Small intestine (tissue), 7 donors: ENCODE measurements around the gene CASD1. TPM values are rescaled to one million over a fixed set of nuclear protein-coding genes. Genes with fewer than 3 reads are reported as not detected.

Experiments used
- DNase-seq, 2 donors: peaks; one replicate each; pipeline versions ENCODE4 v3.0.0 to v3.0.0-alpha.2; 2013
- FAIRE-seq: peaks from 2 replicates; lab custom pipeline; 2012; peaks lifted over from hg19 to GRCh38; lab: Jason Lieb, UNC
- H3K27ac ChIP-seq, 3 donors: one replicate each; pipeline ENCODE4 v1.5.1; 2013; ENCODE audit warnings: low read length in 2 of 3, mild to moderate bottlenecking in 2 of 3, control low read depth in 1 of 3, inconsistent platforms in 1 of 3, low read depth in 1 of 3, moderate library complexity in 1 of 3
- H3K27me3 ChIP-seq, 3 donors: one replicate each; pipeline ENCODE4 v1.6.1; 2013; ENCODE audit warnings: low read length in 3 of 3, inconsistent platforms in 1 of 3; ENCODE audit not compliant: control insufficient read depth in 3 of 3, insufficient read depth in 3 of 3
- H3K36me3 ChIP-seq, 3 donors: one replicate each; pipeline ENCODE4 v1.6.1; 2013; ENCODE audit warnings: low read length in 3 of 3, inconsistent platforms in 1 of 3, low read depth in 1 of 3, mild to moderate bottlenecking in 1 of 3, moderate library complexity in 1 of 3; ENCODE audit not compliant: control insufficient read depth in 3 of 3, insufficient read depth in 2 of 3
- H3K4me1 ChIP-seq, 3 donors: one replicate each; pipeline ENCODE4 v1.6.1; 2013; ENCODE audit warnings: low read length in 2 of 3, inconsistent platforms in 1 of 3, low read depth in 1 of 3, mild to moderate bottlenecking in 1 of 3, moderate library complexity in 1 of 3; ENCODE audit not compliant: control insufficient read depth in 3 of 3, insufficient read depth in 2 of 3
- H3K4me3 ChIP-seq, 3 donors: one replicate each; pipeline ENCODE4 v1.5.1; 2013; ENCODE audit warnings: low read length in 3 of 3, control low read depth in 1 of 3, inconsistent platforms in 1 of 3, low read depth in 1 of 3, mild to moderate bottlenecking in 1 of 3, moderate library complexity in 1 of 3
- H3K9me3 ChIP-seq, 2 donors: one replicate each; pipeline ENCODE4 v1.6.1; 2013; ENCODE audit warnings: low read depth in 1 of 2, low read length in 1 of 2; ENCODE audit not compliant: control insufficient read depth in 2 of 2, insufficient read depth in 1 of 2
- WGBS, 3 donors: extraction: QIAGEN DNeasy Blood & Tissue Kit; methylation state at CpG; one replicate each; pipeline ENCODE4 v1.1.7; 2013; 5-methylcytosine and 5-hydroxymethylcytosine counted together
- polyA plus RNA-seq, 4 donors: library from polyadenylated mRNA; stranded (reverse) in 3 of 4; unstranded in 1 of 4; fragments of 200-250 nt in 3 of 4; fragments of 120-200 nt in 1 of 4; gene quantifications; one replicate each; pipeline versions ENCODE4 v1.2.1 to v1.2.3, GENCODE V29; 2013
- donor health status: healthy with polysubstance abuse.
- donor health status: control.
- donor health status: control.
- donor health status: Bipolar disorder and iron deficiency.
- donor health status: healthy.

Gene CASD1
- polyA plus RNA-seq, 4 donors = 2.2 to 21.1 (median 5.8) TPM

DNA sequence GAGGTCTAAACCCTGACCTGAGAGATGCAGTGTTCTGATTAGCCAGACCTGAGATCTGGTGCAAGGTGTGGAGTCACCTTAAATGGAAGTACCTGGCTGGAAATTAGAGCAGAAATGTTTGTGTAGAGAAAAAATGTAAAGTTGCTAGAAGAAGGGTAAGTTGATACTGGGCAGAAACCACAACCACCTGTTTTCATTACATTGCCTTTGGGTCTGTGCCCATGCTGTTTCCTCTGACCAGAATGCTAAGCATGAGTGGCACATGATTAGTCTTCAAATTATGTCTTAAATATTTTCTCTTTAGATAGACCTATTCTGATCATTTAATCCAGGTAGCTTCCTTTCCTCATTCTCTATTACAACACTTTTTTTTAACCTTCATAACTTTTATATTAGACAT, 69.0 kb downstream of the CASD1 start:
- H3K9me3 ChIP-seq = peaks cover 0 to 14% of the 10 kb centered on the region in 2 donors
- no peaks in the 10 kb centered on the region for H3K27me3 ChIP-seq
- no peaks in the 10 kb centered on the region for H3K36me3 ChIP-seq
- no peak overlapping the region for H3K4me3 ChIP-seq
- no peak overlapping the region for H3K27ac ChIP-seq
- peaks cover 0 to 15% (median 0%) of the 10 kb centered on the region in 3 donors for H3K4me1 ChIP-seq
- DNase-seq (no peak), FAIRE-seq (no peak)

GRCh38 chr7:94579470-94579869, 69.9 kb downstream of the CASD1 start:
- no peaks in the 10 kb centered on the region for H3K36me3 ChIP-seq
- peaks cover 0 to 15% (median 0%) of the 10 kb centered on the region in 3 donors for H3K4me1 ChIP-seq
- no peak for DNase-seq
- no peak overlapping the region for H3K4me3 ChIP-seq
- 64 to 81% (median 74%) methylated on average over 2 of the region's 2 CpGs for WGBS, 3 donors
- H3K9me3 ChIP-seq = peaks cover 0 to 14% of the 10 kb centered on the region in 2 donors
- no peak overlapping the region for H3K27ac ChIP-seq
- H3K27me3 ChIP-seq = no peaks in the 10 kb centered on the region
- no peak for FAIRE-seq

GRCh38 chr7:94580601-94581000, 71.0 kb downstream of the CASD1 start:
- no peak overlapping the region for H3K4me3 ChIP-seq
- H3K27ac ChIP-seq = peak overlapping the region in 1 of 3 donors; percentile 61
- WGBS, 3 donors = 81 to 94% (median 87%) methylated on average over 1 of the region's 1 CpG
- no peaks in the 10 kb centered on the region for H3K36me3 ChIP-seq
- FAIRE-seq = no peak
- peaks cover 0 to 15% (median 0%) of the 10 kb centered on the region in 3 donors for H3K4me1 ChIP-seq
- H3K27me3 ChIP-seq = no peaks in the 10 kb centered on the region
- H3K9me3 ChIP-seq = peaks cover 0 to 9% of the 10 kb centered on the region in 2 donors
- DNase-seq = peak in 1 of 2 donors; percentile 55

GRCh38 chr7:94584113-94584512, 74.5 kb downstream of the CASD1 start:
- peaks cover 0 to 11% (median 0%) of the 10 kb centered on the region in 3 donors for H3K4me1 ChIP-seq
- no peaks in the 10 kb centered on the region for H3K36me3 ChIP-seq
- no peaks in the 10 kb centered on the region for H3K27me3 ChIP-seq
- no peak overlapping the region for H3K27ac ChIP-seq
- H3K4me3 ChIP-seq = peak overlapping the region in 1 of 3 donors; percentile 15
- DNase-seq = peak in 1 of 2 donors; percentile 3
- WGBS, 3 donors = 25 to 92% (median 44%) methylated on average over 1 of the region's 1 CpG
- no peak for FAIRE-seq
- no peaks in the 10 kb centered on the region for H3K9me3 ChIP-seq

- DNase-seq (no peak), FAIRE-seq (no peak)
- WGBS, 3 donors = 93 to 96% (median 95%) methylated on average over 2 of the region's 2 CpGs
- Histone ChIP-seq H3K9me3 (no peaks in the 10 kb centered on the region), H3K27ac (no peak overlapping the region), H3K27me3 (no peaks in the 10 kb centered on the region), H3K4me1 (no peaks in the 10 kb centered on the region), H3K4me3 (no peak overlapping the region), H3K36me3 (peaks cover 0 to 3% (median 0%) of the 10 kb centered on the region in 3 donors)
Observed at GRCh38 chr7:94588075-94588474, 78.5 kb downstream of the CASD1 start.

GRCh38 chr7:94590526-94591162, 81.0 kb downstream of the CASD1 start:
- no peak for FAIRE-seq

GRCh38 chr7:94591176-94591575, 81.6 kb downstream of the CASD1 start:
- DNase-seq (no peak), FAIRE-seq (no peak)
- WGBS, 3 donors = 70 to 79% (median 75%) methylated on average over 2 of the region's 2 CpGs
- H3K9me3 ChIP-seq = no peaks in the 10 kb centered on the region
- peaks cover 0 to 3% (median 0%) of the 10 kb centered on the region in 3 donors for H3K36me3 ChIP-seq
- H3K27me3 ChIP-seq = no peaks in the 10 kb centered on the region
- no peak overlapping the region for H3K27ac ChIP-seq
- H3K4me1 ChIP-seq = peaks cover 0 to 3% (median 0%) of the 10 kb centered on the region in 3 donors
- H3K4me3 ChIP-seq = no peak overlapping the region

More at GRCh38 chr7:94590526-94591162, 81.0 kb downstream of the CASD1 start:
- Histone ChIP-seq H3K4me1 (peaks cover 0 to 3% (median 0%) of the 10 kb centered on the region in 3 donors), H3K4me3 (no peak overlapping the region), H3K9me3 (no peaks in the 10 kb centered on the region), H3K36me3 (peaks cover 0 to 3% (median 0%) of the 10 kb centered on the region in 3 donors), H3K27ac (no peak overlapping the region), H3K27me3 (no peaks in the 10 kb centered on the region)
- WGBS, 3 donors = 46 to 67% (median 53%) methylated on average over 4 of the region's 4 CpGs
- no peak for DNase-seq

DNA sequence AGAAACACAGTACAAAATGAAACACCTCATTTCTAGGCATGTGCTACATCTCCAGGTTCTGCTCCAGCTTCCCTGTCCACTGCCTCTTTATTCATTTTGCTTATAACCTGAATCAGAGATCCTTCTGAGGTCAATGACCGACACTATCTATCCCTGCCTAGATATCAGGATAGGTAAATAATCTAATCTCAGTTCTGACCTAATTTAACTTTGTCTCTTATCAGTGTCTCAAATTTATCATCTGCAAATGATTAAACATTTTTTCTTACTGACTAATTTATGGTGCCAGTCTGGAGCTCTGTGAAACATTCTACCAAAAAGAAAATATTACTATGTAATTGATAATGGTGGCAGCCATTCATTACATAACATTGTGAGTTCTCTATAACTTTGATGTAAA, 85.3 kb downstream of the CASD1 start:
- WGBS, 3 donors = 23 to 60% (median 50%) methylated on average over 1 of the region's 1 CpG
- no peak for FAIRE-seq
- Histone ChIP-seq H3K4me1 (peaks cover 0 to 3% (median 0%) of the 10 kb centered on the region in 3 donors), H3K27me3 (no peaks in the 10 kb centered on the region), H3K36me3 (no peaks in the 10 kb centered on the region), H3K9me3 (no peaks in the 10 kb centered on the region), H3K4me3 (no peak overlapping the region), H3K27ac (no peak overlapping the region)
- DNase-seq = peak; percentile 30 to 53
